Trophoblast cell (in vitro differentiated cells and primary cell): ENCODE results near the gene C2CD4C.

Source experiments
- DNase-seq, 2 donors: peaks; one replicate each; pipeline ENCODE4 v3.0.0-alpha.2; 2016
- H2AFZ ChIP-seq: 2 replicates; pipeline ENCODE4 v1.6.1; 2013; ENCODE audit warnings: low read length, moderate library complexity, mild to moderate bottlenecking; ENCODE audit not compliant: insufficient read depth, poor library complexity
- H2AK5ac ChIP-seq: 2 replicates; pipeline ENCODE4 v1.6.1; 2013; ENCODE audit warnings: mild to moderate bottlenecking, low read length
- H2BK120ac ChIP-seq: 2 replicates; pipeline ENCODE4 v1.6.1; 2013; ENCODE audit warnings: low read length, mild to moderate bottlenecking, moderate library complexity; ENCODE audit not compliant: insufficient read depth, poor library complexity
- H2BK12ac ChIP-seq: 2 replicates; pipeline ENCODE4 v1.6.1; 2013; ENCODE audit warnings: mild to moderate bottlenecking, low read length, moderate library complexity
- H2BK5ac ChIP-seq: 2 replicates; pipeline ENCODE4 v1.6.1; 2013; ENCODE audit warnings: low read length, low read depth, moderate library complexity, mild to moderate bottlenecking; ENCODE audit not compliant: poor library complexity
- H3K14ac ChIP-seq: 2 replicates; pipeline ENCODE4 v1.6.1; 2013; ENCODE audit warnings: mild to moderate bottlenecking, low read length
- H3K18ac ChIP-seq: 2 replicates; pipeline ENCODE4 v1.6.1; 2013; ENCODE audit warnings: mild to moderate bottlenecking, low read length
- H3K23ac ChIP-seq: 2 replicates; pipeline ENCODE4 v1.6.1; 2013; ENCODE audit warnings: low read length
- H3K27ac ChIP-seq: 2 replicates; pipeline ENCODE4 v1.5.1; 2013; ENCODE audit warnings: low read depth, mild to moderate bottlenecking, inconsistent platforms, low read length, moderate library complexity
- H3K27me3 ChIP-seq: 2 replicates; pipeline ENCODE4 v1.6.1; 2013; ENCODE audit warnings: inconsistent platforms, mild to moderate bottlenecking, low read length, moderate library complexity; ENCODE audit not compliant: insufficient read depth
- H3K36me3 ChIP-seq, 2 experiments: 1 replicate in 1 of 2; 2 replicates in 1 of 2; pipeline ENCODE4 v1.6.1; 2013; ENCODE audit warnings: low read length in 2 of 2, mild to moderate bottlenecking in 2 of 2, moderate library complexity in 1 of 2; ENCODE audit not compliant: insufficient read depth in 2 of 2, control insufficient read depth in 1 of 2
- H3K4ac ChIP-seq: 2 replicates; pipeline ENCODE4 v1.6.1; 2013; ENCODE audit warnings: low read depth, mild to moderate bottlenecking, low read length, moderate library complexity
- H3K4me1 ChIP-seq, 2 experiments: 1 replicate in 1 of 2; 2 replicates in 1 of 2; pipeline ENCODE4 v1.6.1; 2013; ENCODE audit warnings: low read length in 2 of 2, mild to moderate bottlenecking in 2 of 2, moderate library complexity in 1 of 2; ENCODE audit not compliant: insufficient read depth in 2 of 2, control insufficient read depth in 1 of 2
- H3K4me2 ChIP-seq: 2 replicates; pipeline ENCODE4 v1.6.1; 2013; ENCODE audit warnings: inconsistent platforms, mild to moderate bottlenecking, low read length, moderate library complexity
- H3K4me3 ChIP-seq: 2 replicates; pipeline ENCODE4 v1.5.1; 2013; ENCODE audit warnings: mild to moderate bottlenecking, low read depth, low read length, inconsistent platforms
- H3K79me1 ChIP-seq: one replicate; pipeline ENCODE4 v1.6.1; 2013; ENCODE audit warnings: low read length
- H3K79me2 ChIP-seq: 2 replicates; pipeline ENCODE4 v1.6.1; 2013; ENCODE audit warnings: low read length, mild to moderate bottlenecking; ENCODE audit not compliant: control insufficient read depth, insufficient read depth, poor library complexity
- H3K9ac ChIP-seq: 2 replicates; pipeline ENCODE4 v1.6.1; 2013; ENCODE audit warnings: mild to moderate bottlenecking, low read length
- H3K9me3 ChIP-seq: 2 replicates; pipeline ENCODE4 v1.6.1; 2013; ENCODE audit warnings: low read depth, mild to moderate bottlenecking, control low read depth, inconsistent platforms, low read length; ENCODE audit not compliant: insufficient read depth
- H4K12ac ChIP-seq: 2 replicates; pipeline ENCODE4 v1.6.1; 2013; ENCODE audit warnings: low read depth, mild to moderate bottlenecking, low read length, moderate library complexity
- H4K8ac ChIP-seq: 2 replicates; pipeline ENCODE4 v1.6.1; 2013; ENCODE audit warnings: low read depth, mild to moderate bottlenecking, low read length, moderate library complexity
- H4K91ac ChIP-seq: one replicate; pipeline ENCODE4 v1.6.1; 2013; ENCODE audit warnings: low read depth, mild to moderate bottlenecking, low read length, moderate library complexity
- WGBS: extraction: QIAGEN DNeasy Blood & Tissue Kit; methylation state at CpG from one replicate; pipeline ENCODE4 v1.1.7; 2013; ENCODE audit warnings: missing lambda C conversion rate; ENCODE audit not compliant: insufficient read length, insufficient coverage; ENCODE audit errors: extremely low coverage; 5-methylcytosine and 5-hydroxymethylcytosine counted together

Gene C2CD4C

GRCh38 chr19:378706-379105 lies 30.2 kb downstream of the C2CD4C start:
- Histone ChIP-seq H3K4me3 (no peak overlapping the region), H3K9me3 (peaks cover 2% of the 10 kb centered on the region), H3K27me3 (no peaks in the 10 kb centered on the region), H3K4ac (no peak overlapping the region), H2AK5ac (no peak overlapping the region), H4K8ac (no peak overlapping the region), H3K4me2 (no peak overlapping the region), H2BK5ac (no peak overlapping the region), H3K79me1 (no peaks in the 10 kb centered on the region), H3K79me2 (no peaks in the 10 kb centered on the region), H4K12ac (no peak overlapping the region), H4K91ac (no peak overlapping the region), H2BK12ac (no peak overlapping the region), H3K36me3 (no peaks in the 10 kb centered on the region), H3K27ac (no peak overlapping the region), H3K18ac (no peak overlapping the region), H2BK120ac (no peak overlapping the region), H3K23ac (no peak overlapping the region), H3K14ac (no peak overlapping the region), H3K4me1 (no peaks in the 10 kb centered on the region), H3K9ac (no peak overlapping the region), H2AFZ (no peak overlapping the region)
- DNase-seq = no peak
- no CpG with 5 or more reads among the region's 14 CpGs for WGBS

DNA sequence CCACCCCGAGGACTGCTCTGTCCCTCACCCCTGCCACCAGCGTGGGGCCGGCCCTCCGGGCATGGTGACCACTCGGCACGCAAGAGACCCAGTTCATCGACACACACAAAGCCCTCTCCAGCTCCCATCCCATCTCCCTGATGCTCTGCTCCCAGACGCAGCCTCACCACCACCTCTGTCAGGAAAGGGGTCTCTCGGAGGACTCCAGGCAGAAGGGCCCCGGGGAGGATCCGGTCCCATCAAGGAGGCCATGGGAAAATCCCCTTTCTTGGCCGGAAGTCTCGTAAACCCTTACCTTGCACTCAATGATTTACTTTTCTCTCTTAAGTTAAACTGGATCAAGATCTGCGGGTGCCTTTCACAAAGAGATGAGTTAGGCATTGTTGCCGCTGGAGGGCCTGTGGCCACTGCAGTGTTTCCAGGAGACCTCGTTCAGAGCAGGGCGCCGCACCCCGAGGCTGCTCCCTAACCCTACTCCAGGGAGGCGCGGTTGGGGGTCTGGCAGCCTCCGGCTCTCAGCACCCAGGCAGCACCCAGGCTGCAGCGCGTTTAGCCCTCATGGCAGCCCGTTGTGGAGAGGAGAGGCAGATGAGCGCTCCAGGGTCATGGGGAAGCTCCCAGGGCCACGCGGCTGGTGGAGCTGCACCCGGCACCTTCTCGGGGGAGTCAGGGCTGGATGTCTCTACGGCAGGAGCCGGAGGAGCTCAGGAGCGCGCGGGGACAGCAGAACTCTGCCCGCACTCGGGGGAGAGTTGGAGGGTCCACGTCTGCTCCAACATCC lies 31.0 kb downstream of the C2CD4C start:
- Histone ChIP-seq H3K27ac (no peak overlapping the region), H3K36me3 (no peaks in the 10 kb centered on the region), H2BK12ac (no peak overlapping the region), H3K4me2 (no peak overlapping the region), H2AFZ (no peak overlapping the region), H3K23ac (no peak overlapping the region), H3K14ac (no peak overlapping the region), H2BK5ac (no peak overlapping the region), H3K79me1 (no peaks in the 10 kb centered on the region), H2BK120ac (no peak overlapping the region), H3K4me1 (no peaks in the 10 kb centered on the region), H2AK5ac (no peak overlapping the region), H3K9me3 (peaks cover 3% of the 10 kb centered on the region), H3K18ac (no peak overlapping the region), H4K91ac (no peak overlapping the region), H3K4ac (no peak overlapping the region), H3K79me2 (no peaks in the 10 kb centered on the region), H3K4me3 (no peak overlapping the region), H4K8ac (no peak overlapping the region), H3K27me3 (no peaks in the 10 kb centered on the region), H4K12ac (no peak overlapping the region), H3K9ac (no peak overlapping the region)
- DNase-seq = peak in 1 of 2 donors; percentile 19
- no CpG with 5 or more reads among the region's 38 CpGs for WGBS

DNA sequence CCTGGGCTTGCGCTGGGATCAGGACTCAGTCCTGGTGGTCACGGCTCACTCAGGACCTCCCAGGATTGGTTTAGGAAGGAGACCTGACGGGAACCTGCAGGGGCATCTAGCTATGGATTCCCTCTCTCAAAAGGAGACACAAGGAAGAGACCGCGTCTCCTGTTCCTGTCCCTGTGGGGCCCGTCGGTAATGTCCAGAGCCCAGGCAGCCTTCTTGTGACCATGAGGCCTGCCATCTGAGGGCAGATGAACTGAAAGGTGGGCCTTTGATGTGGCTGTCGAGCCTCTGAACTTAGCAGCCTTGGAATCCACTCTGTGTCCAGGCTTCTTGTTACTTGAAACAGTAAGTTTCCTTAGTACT lies 32.9 kb downstream of the C2CD4C start:
- Histone ChIP-seq H3K4me2 (no peak overlapping the region), H2BK12ac (no peak overlapping the region), H4K12ac (no peak overlapping the region), H3K23ac (no peak overlapping the region), H3K36me3 (no peaks in the 10 kb centered on the region), H3K9ac (no peak overlapping the region), H3K4me3 (no peak overlapping the region), H3K27me3 (no peaks in the 10 kb centered on the region), H4K91ac (no peak overlapping the region), H3K27ac (no peak overlapping the region), H3K79me2 (no peaks in the 10 kb centered on the region), H2AK5ac (no peak overlapping the region), H4K8ac (no peak overlapping the region), H3K14ac (no peak overlapping the region), H2BK5ac (no peak overlapping the region), H3K4me1 (no peaks in the 10 kb centered on the region), H3K4ac (no peak overlapping the region), H3K18ac (no peak overlapping the region), H3K79me1 (no peaks in the 10 kb centered on the region), H2AFZ (no peak overlapping the region), H2BK120ac (no peak overlapping the region), H3K9me3 (peaks cover 3% of the 10 kb centered on the region)
- no peak for DNase-seq
- no CpG with 5 or more reads among the region's 8 CpGs for WGBS

- H3K27me3 ChIP-seq = no peaks in the 10 kb centered on the region
- no peak overlapping the region for H2BK5ac ChIP-seq
- H3K4me1 ChIP-seq = no peaks in the 10 kb centered on the region
- H4K91ac ChIP-seq = no peak overlapping the region
- H2BK12ac ChIP-seq = no peak overlapping the region
- H3K14ac ChIP-seq = no peak overlapping the region
- DNase-seq = no peak
- no peak overlapping the region for H3K4me3 ChIP-seq
- no peaks in the 10 kb centered on the region for H3K79me2 ChIP-seq
- H3K27ac ChIP-seq = no peak overlapping the region
- no peak overlapping the region for H3K4ac ChIP-seq
- no peak overlapping the region for H4K8ac ChIP-seq
- H2AFZ ChIP-seq = no peak overlapping the region
- H2BK120ac ChIP-seq = no peak overlapping the region
- no peaks in the 10 kb centered on the region for H3K36me3 ChIP-seq
- no peak overlapping the region for H3K9ac ChIP-seq
- no CpG with 5 or more reads among the region's 43 CpGs for WGBS
- H3K23ac ChIP-seq = no peak overlapping the region
- H2AK5ac ChIP-seq = no peak overlapping the region
- peaks cover 3% of the 10 kb centered on the region for H3K9me3 ChIP-seq
- no peak overlapping the region for H3K4me2 ChIP-seq
- H3K18ac ChIP-seq = no peak overlapping the region
- no peak overlapping the region for H4K12ac ChIP-seq
- no peaks in the 10 kb centered on the region for H3K79me1 ChIP-seq
Measured at GRCh38 chr19:375395-376110, 33.4 kb downstream of the C2CD4C start.
